K562 (cell line): ENCODE data around the gene MIS18A. TPM values are rescaled to one million over a fixed set of nuclear protein-coding genes. Genes with fewer than 3 reads are reported as not detected.

Source experiments
- ARID1B ChIP-seq: fragments of 450-650 bp; IDR thresholded peaks from 2 replicates; pipeline ENCODE4 v1.6.1; 2016; ENCODE audit warnings: antibody characterized with exemption, mild to moderate bottlenecking, inconsistent platforms
- CBFA2T2 ChIP-seq: fragments of 450-650 bp; conservative IDR thresholded peaks from 2 replicates; pipeline ENCODE4 v1.6.1; 2017; ENCODE audit warnings: mild to moderate bottlenecking
- E2F3 ChIP-seq: fragments of 250-450 bp; sonication (Bioruptor Pico); IDR thresholded peaks from 2 replicates; pipeline ENCODE4 v1.4.0; 2020; ENCODE audit warnings: mild to moderate bottlenecking
- HOXB6 ChIP-seq: fragments of 250-450 bp; sonication (Bioruptor Pico); IDR thresholded peaks from 2 replicates; pipeline ENCODE4 v1.5.1; 2022; ENCODE audit warnings: mild to moderate bottlenecking, borderline replicate concordance
- MYNN ChIP-seq, 2 experiments: sonication (generic); formaldehyde crosslinking in 1 of 2; IDR thresholded peaks; 2 replicates each; pipeline versions ENCODE4 v1.5.0 to v1.6.1; 2016 to 2020; ENCODE audit warnings: antibody characterized with exemption in 1 of 2, missing genetic modification reagents in 1 of 2
- NFRKB ChIP-seq: fragments of 450-650 bp; IDR thresholded peaks from 2 replicates; pipeline ENCODE4 v1.6.1; 2016; ENCODE audit warnings: low read depth
- PHB2 ChIP-seq: fragments of 450-650 bp; IDR thresholded peaks from 2 replicates; pipeline ENCODE4 v1.6.1; 2017; ENCODE audit warnings: low read depth
- PRPF4 ChIP-seq: fragments of 200-400 bp; formaldehyde crosslinking; IDR thresholded peaks from one replicate; pipeline ENCODE4 v1.6.1; 2017; ENCODE audit warnings: low read length, low read depth, mild to moderate bottlenecking; ENCODE audit not compliant: insufficient read depth, poor library complexity, severe bottlenecking
- RB1 ChIP-seq: fragments of 450-650 bp; IDR thresholded peaks from 2 replicates; pipeline ENCODE4 v1.6.1; 2017; ENCODE audit warnings: low read depth, mild to moderate bottlenecking
- RFX1 ChIP-seq: fragments of 450-650 bp; IDR thresholded peaks from 2 replicates; pipeline ENCODE4 v1.6.1; 2016; ENCODE audit warnings: mild to moderate bottlenecking, moderate library complexity
- SETDB1 ChIP-seq: IDR thresholded peaks from one replicate; pipeline ENCODE4 v1.6.1; 2012; ENCODE audit warnings: low read length, control low read depth, inconsistent platforms
- TAL1 ChIP-seq: fragments of 450-650 bp; IDR thresholded peaks from 2 replicates; pipeline ENCODE4 v1.6.1; 2016; ENCODE audit warnings: mild to moderate bottlenecking
- TCF3 ChIP-seq: sonication (generic); formaldehyde crosslinking; IDR thresholded peaks from 2 replicates; pipeline ENCODE4 v1.4.0; 2020; ENCODE audit warnings: mild to moderate bottlenecking, missing genetic modification reagents
- ZNF121 ChIP-seq: sonication (generic); formaldehyde crosslinking; conservative IDR thresholded peaks from 2 replicates; pipeline ENCODE4 v1.8.0; 2022; ENCODE audit warnings: missing genetic modification reagents
- ZNF707 ChIP-seq: fragments of 250-450 bp; sonication (Bioruptor Pico); conservative IDR thresholded peaks from 2 replicates; pipeline ENCODE4 v1.8.0; 2022; ENCODE audit warnings: inconsistent platforms, mild to moderate bottlenecking, moderate library complexity
- ZNF830 ChIP-seq: fragments of 250-450 bp; sonication (Bioruptor Pico); IDR thresholded peaks from 2 replicates; pipeline ENCODE4 v1.5.0; 2021; ENCODE audit warnings: mild to moderate bottlenecking
- polyA plus RNA-seq, 8 experiments: library from polyadenylated mRNA; depleted of rRNA in 4 of 8; stranded (reverse) in 5 of 8; unstranded in 3 of 8; fragments of >200 nt; fragmentation: Nextera tagmentation in 2 of 8; fragmentation: Illumina TruSeq in 1 of 8; extraction: Ambion mirVana in 2 of 8; extraction: Trizol in 1 of 8; gene quantifications; 2 replicates each; pipeline versions ENCODE4 v1.2.1 to v1.2.3, GENCODE V29; 2011 to 2014; ENCODE audit warnings: inconsistent platforms in 1 of 8, missing spikeins in 1 of 8
- total RNA-seq, 7 experiments: library from RNA; depleted of rRNA in 6 of 7; stranded (reverse); fragments of >200 nt in 6 of 7; fragmentation: Illumina TruSeq in 2 of 7; extraction: Trizol in 2 of 7; gene quantifications; 2 replicates each; pipeline versions ENCODE4 v1.2.1 to v1.2.3, GENCODE V29; 2011 to 2021; ENCODE audit warnings: low replicate concordance in 1 of 7
- TF ChIP-seq, protein P1 (sequence below), 2 experiments: fragments of 250-450 bp in 1 of 2; fragments of 450-650 bp in 1 of 2; sonication (Bioruptor Pico) in 1 of 2; IDR thresholded peaks; 2 replicates each; pipeline versions ENCODE4 v1.6.1 to v1.8.0; 2016 to 2021; ENCODE audit warnings: mild to moderate bottlenecking in 2 of 2, moderate library complexity in 2 of 2, missing compliant biosample characterization in 1 of 2, missing genetic modification characterization in 1 of 2
- TF ChIP-seq, protein P2 (sequence below), 2 experiments: IDR thresholded peaks in 1 of 2; conservative IDR thresholded peaks in 1 of 2; 2 replicates each; pipeline ENCODE4 v1.6.1; 2016; ENCODE audit warnings: low read depth in 2 of 2, mild to moderate bottlenecking in 1 of 2, missing compliant biosample characterization in 1 of 2, missing genetic modification characterization in 1 of 2, moderate library complexity in 1 of 2
- TF ChIP-seq, protein P3 (sequence below): fragments of 250-450 bp; sonication (Bioruptor Pico); IDR thresholded peaks from 2 replicates; pipeline ENCODE4 v1.4.0; 2020
- TF ChIP-seq, protein P4 (sequence below): fragments of 150-350 bp; conservative IDR thresholded peaks from 2 replicates; pipeline ENCODE4 v1.6.1; 2014; ENCODE audit warnings: low read length
- TF ChIP-seq, protein P5 (sequence below): fragments of 250-450 bp; sonication (Bioruptor Pico); IDR thresholded peaks from 2 replicates; pipeline ENCODE4 v1.5.1; 2021; ENCODE audit warnings: mild to moderate bottlenecking

MIS18A gene
- total and polyA plus RNA-seq, 9 of the 15 experiments (the other 6 are each of a cell fraction or from before 2014, with no cell fraction given): 17.7 to 75.3 (median 60.3) TPM

DNA sequence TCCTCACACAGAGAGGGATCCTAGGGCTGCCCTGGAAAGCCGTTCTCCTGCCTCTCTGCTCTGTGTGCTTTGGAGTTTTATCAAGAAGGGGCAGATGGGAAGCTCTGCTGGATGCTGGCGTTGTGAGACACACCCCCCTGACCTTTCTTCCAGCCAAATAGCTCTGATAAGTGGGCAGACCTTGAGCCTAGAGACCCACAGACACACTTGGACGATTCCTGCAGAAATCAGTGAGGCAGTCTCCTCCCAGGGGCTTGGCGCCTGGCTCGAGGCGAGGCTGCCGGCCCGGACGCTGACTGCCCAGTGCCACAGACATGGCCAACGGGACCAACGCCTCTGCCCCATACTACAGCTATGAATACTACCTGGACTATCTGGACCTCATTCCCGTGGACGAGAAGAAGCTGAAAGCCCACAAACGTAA is 19.8 kb upstream of the MIS18A start, which contains the start of gene MRAP (continued):
- TF ChIP-seq, protein P1, sequence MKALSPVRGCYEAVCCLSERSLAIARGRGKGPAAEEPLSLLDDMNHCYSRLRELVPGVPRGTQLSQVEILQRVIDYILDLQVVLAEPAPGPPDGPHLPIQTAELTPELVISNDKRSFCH (CRISPR knock-in tag; IDR thresholded peaks at IDR 0.05): no peak
- TF ChIP-seq, protein P1 (tag; IDR thresholded peaks at IDR 0.05): peak; percentile 82
- TF ChIP-seq MYNN (IDR thresholded peaks at IDR 0.05): no peak
- TF ChIP-seq MYNN (CRISPR knock-in tag; IDR thresholded peaks at IDR 0.05): 0 out of 2 replicates have a peak, but pooled peaks have one; percentile 21
- TF ChIP-seq, protein P2, sequence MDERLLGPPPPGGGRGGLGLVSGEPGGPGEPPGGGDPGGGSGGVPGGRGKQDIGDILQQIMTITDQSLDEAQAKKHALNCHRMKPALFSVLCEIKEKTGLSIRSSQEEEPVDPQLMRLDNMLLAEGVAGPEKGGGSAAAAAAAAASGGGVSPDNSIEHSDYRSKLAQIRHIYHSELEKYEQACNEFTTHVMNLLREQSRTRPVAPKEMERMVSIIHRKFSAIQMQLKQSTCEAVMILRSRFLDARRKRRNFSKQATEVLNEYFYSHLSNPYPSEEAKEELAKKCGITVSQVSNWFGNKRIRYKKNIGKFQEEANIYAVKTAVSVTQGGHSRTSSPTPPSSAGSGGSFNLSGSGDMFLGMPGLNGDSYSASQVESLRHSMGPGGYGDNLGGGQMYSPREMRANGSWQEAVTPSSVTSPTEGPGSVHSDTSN (CRISPR knock-in tag; IDR thresholded peaks at IDR 0.05; ENCODE audit: low read depth): no peak
- TF ChIP-seq, protein P2 (tag; conservative IDR thresholded peaks at IDR 0.05; ENCODE audit: low read depth): no peak
- TF ChIP-seq, protein P3, sequence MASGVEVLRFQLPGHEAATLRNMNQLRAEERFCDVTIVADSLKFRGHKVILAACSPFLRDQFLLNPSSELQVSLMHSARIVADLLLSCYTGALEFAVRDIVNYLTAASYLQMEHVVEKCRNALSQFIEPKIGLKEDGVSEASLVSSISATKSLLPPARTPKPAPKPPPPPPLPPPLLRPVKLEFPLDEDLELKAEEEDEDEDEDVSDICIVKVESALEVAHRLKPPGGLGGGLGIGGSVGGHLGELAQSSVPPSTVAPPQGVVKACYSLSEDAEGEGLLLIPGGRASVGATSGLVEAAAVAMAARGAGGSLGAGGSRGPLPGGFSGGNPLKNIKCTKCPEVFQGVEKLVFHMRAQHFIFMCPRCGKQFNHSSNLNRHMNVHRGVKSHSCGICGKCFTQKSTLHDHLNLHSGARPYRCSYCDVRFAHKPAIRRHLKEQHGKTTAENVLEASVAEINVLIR (CRISPR knock-in tag): no peak
- TF ChIP-seq RFX1: no peak
- TF ChIP-seq PHB2: no peak
- TF ChIP-seq NFRKB: no peak
- no peak for TF ChIP-seq ZNF707 (CRISPR knock-in tag)
- peak; percentile 23; the same call in 1 of the 2 replicates for TF ChIP-seq TAL1
- TF ChIP-seq, protein P4, sequence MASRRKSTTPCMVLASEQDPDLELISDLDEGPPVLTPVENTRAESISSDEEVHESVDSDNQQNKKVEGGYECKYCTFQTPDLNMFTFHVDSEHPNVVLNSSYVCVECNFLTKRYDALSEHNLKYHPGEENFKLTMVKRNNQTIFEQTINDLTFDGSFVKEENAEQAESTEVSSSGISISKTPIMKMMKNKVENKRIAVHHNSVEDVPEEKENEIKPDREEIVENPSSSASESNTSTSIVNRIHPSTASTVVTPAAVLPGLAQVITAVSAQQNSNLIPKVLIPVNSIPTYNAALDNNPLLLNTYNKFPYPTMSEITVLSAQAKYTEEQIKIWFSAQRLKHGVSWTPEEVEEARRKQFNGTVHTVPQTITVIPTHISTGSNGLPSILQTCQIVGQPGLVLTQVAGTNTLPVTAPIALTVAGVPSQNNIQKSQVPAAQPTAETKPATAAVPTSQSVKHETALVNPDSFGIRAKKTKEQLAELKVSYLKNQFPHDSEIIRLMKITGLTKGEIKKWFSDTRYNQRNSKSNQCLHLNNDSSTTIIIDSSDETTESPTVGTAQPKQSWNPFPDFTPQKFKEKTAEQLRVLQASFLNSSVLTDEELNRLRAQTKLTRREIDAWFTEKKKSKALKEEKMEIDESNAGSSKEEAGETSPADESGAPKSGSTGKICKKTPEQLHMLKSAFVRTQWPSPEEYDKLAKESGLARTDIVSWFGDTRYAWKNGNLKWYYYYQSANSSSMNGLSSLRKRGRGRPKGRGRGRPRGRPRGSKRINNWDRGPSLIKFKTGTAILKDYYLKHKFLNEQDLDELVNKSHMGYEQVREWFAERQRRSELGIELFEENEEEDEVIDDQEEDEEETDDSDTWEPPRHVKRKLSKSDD: no peak
- peak; percentile 46 for TF ChIP-seq TCF3 (CRISPR knock-in tag)
- TF ChIP-seq SETDB1: no peak
- TF ChIP-seq, protein P5, sequence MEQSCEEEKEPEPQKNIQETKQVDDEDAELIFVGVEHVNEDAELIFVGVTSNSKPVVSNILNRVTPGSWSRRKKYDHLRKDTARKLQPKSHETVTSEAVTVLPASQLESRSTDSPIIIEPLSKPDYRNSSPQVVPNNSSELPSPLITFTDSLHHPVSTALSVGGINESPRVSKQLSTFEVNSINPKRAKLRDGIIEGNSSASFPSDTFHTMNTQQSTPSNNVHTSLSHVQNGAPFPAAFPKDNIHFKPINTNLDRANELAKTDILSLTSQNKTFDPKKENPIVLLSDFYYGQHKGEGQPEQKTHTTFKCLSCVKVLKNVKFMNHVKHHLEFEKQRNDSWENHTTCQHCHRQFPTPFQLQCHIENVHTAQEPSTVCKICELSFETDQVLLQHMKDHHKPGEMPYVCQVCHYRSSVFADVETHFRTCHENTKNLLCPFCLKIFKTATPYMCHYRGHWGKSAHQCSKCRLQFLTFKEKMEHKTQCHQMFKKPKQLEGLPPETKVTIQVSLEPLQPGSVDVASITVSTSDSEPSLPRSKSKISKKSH (CRISPR knock-in tag): no peak
- 0 out of 2 replicates have a peak, but pooled peaks have one; percentile 14 for TF ChIP-seq ARID1B
- no peak for TF ChIP-seq RB1
- TF ChIP-seq PRPF4: no peak
- TF ChIP-seq CBFA2T2: 0 out of 2 replicates have a peak, but pooled peaks have one; percentile 30
- no peak for TF ChIP-seq HOXB6 (CRISPR knock-in tag)
- TF ChIP-seq E2F3 (CRISPR knock-in tag): no peak
- TF ChIP-seq ZNF121 (CRISPR knock-in tag): no peak
- no peak for TF ChIP-seq ZNF830 (CRISPR knock-in tag)
